Ectodermal cell (in vitro differentiated cells): ENCODE results near the gene GPR21. TPM values are rescaled to one million over a fixed set of nuclear protein-coding genes. Genes with fewer than 3 reads are reported as not detected.

Experiments used
- H3K27ac ChIP-seq: 2 replicates; pipeline ENCODE4 v1.7.0; 2013; ENCODE audit warnings: mild to moderate bottlenecking, low read depth, low read length; ENCODE audit not compliant: insufficient read depth, poor library complexity, severe bottlenecking
- H3K27me3 ChIP-seq: 2 replicates; pipeline ENCODE4 v1.7.0; 2013; ENCODE audit warnings: mild to moderate bottlenecking, low read length; ENCODE audit not compliant: insufficient read depth, control insufficient read depth, poor library complexity, severe bottlenecking
- H3K36me3 ChIP-seq: one replicate; pipeline ENCODE4 v1.7.0; 2013; ENCODE audit warnings: low read length; ENCODE audit not compliant: control insufficient read depth, insufficient read depth
- H3K4me1 ChIP-seq: one replicate; pipeline ENCODE4 v1.7.0; 2013; ENCODE audit warnings: low read length; ENCODE audit not compliant: control insufficient read depth, insufficient read depth
- H3K4me3 ChIP-seq: 2 replicates; pipeline ENCODE4 v1.7.0; 2013; ENCODE audit warnings: low read depth, low read length, control low read depth; ENCODE audit not compliant: insufficient read depth
- H3K9me3 ChIP-seq: 2 replicates; pipeline ENCODE4 v1.7.0; 2013; ENCODE audit warnings: mild to moderate bottlenecking, low read length, moderate library complexity; ENCODE audit not compliant: control insufficient read depth
- WGBS, 2 experiments: methylation state at CpG; one replicate each; pipeline ENCODE4 v1.1.7; 2013; ENCODE audit warnings: missing lambda C conversion rate in 2 of 2; 5-methylcytosine and 5-hydroxymethylcytosine counted together
- polyA plus RNA-seq, 4 experiments: library from polyadenylated mRNA; stranded (reverse); fragments of 50-300 nt; gene quantifications; one replicate each; pipeline ENCODE4 v1.2.3, GENCODE V29; 2013

GPR21 gene
- not detected for polyA plus RNA-seq (2013, experiment 1 of 4)
- not detected for polyA plus RNA-seq (2013, experiment 2 of 4)
- polyA plus RNA-seq (2013, experiment 3 of 4): not detected
- 0.32 TPM for polyA plus RNA-seq (2013, experiment 4 of 4)

DNA sequence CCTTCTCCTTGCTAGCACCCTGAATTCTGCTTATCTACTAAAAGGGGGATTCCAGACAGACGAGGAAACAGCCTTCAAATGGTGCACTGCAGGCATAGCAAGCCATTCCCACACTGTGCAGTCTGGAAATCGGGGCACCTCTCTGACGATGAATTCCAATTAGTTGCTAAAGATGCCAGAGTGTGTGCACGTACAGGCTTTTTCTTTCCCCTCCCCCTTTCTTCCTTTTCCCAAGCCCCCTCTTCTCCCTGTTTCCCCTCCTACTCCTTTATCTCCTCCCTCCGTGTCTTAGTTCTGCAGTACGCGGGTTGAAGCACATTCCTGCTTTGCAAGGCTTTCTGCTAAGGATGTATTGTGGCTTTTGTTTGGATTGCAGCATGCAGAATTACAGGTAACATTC is at the start of gene GPR21:
Gene GPR21 (plus strand): TSS at position 316 of the 400 bp plus-strand sequence. CDS start 900 bp downstream, outside the sequence.
- H3K4me1 ChIP-seq: peaks cover 6% of the 10 kb centered on the region
- no peak within 1 kb of the TSS for H3K27ac ChIP-seq
- no peaks in the 10 kb centered on the region for H3K27me3 ChIP-seq
- H3K4me3 ChIP-seq: no peak within 1 kb of the TSS
- no peaks in the 10 kb centered on the region for H3K36me3 ChIP-seq
- no peaks in the 10 kb centered on the region for H3K9me3 ChIP-seq
- 44 to 47% methylated on average over 7 of the region's 7 CpGs for WGBS, 2 experiments

DNA sequence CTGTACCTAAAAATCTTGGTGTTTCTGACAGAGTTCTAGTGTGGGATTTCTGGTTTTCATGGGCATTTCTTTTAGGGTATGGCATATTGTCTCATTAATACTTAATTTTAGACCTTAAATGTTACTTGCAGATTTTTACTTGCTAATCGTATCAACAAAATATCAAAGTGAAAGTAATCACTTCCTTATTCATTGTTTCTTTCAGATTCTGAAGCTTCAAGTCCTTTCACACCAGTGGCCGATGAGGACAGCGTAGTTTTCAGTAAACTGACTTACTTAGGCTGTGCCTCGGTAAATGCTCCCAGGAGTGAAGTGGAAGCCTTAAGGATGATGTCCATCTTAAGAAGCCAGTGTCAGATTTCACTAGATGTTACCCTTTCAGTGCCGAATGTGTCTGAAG is 47.5 kb upstream of the GPR21 start:
- Histone ChIP-seq H3K4me1 (no peaks in the 10 kb centered on the region), H3K36me3 (peaks cover 9% of the 10 kb centered on the region), H3K27me3 (no peaks in the 10 kb centered on the region), H3K9me3 (no peaks in the 10 kb centered on the region), H3K27ac (no peak overlapping the region), H3K4me3 (no peak overlapping the region)
- WGBS, 2 experiments: 88 to 91% methylated on average over 5 of the region's 5 CpGs

DNA sequence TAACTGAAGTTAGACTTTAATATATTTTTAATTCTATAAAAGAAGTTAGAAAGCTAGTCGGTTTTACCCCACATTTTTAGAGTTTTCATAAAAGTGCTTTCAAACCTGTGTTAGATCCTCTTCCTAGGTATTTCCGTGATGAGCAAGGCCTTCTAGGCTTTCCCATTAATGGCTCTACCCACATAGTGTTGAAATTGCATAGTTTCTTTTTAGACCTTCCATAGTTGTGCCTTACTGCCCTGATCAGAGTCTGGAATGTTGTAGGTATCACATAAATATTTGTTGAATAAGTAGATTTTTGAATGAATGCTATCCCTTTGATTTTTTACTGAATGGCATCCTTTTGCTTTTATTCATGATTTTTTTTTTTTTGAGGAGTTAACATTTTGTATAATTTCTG is 45.3 kb upstream of the GPR21 start:
- no peaks in the 10 kb centered on the region for H3K4me1 ChIP-seq
- H3K4me3 ChIP-seq: no peak overlapping the region
- H3K36me3 ChIP-seq: peaks cover 9% of the 10 kb centered on the region
- H3K27ac ChIP-seq: no peak overlapping the region
- no peaks in the 10 kb centered on the region for H3K27me3 ChIP-seq
- WGBS, 2 experiments: 71 to 100% methylated on average over 2 of the region's 2 CpGs
- no peaks in the 10 kb centered on the region for H3K9me3 ChIP-seq

GRCh38 chr9:122988920-122989621 is 44.4 kb upstream of the GPR21 start:
- peaks cover 9% of the 10 kb centered on the region for H3K36me3 ChIP-seq
- no peaks in the 10 kb centered on the region for H3K27me3 ChIP-seq
- no peak overlapping the region for H3K27ac ChIP-seq
- WGBS, 2 experiments: 95 to 98% methylated on average over 3 to 6 of the region's 8 CpGs
- H3K4me1 ChIP-seq: no peaks in the 10 kb centered on the region
- H3K9me3 ChIP-seq: no peaks in the 10 kb centered on the region
- no peak overlapping the region for H3K4me3 ChIP-seq

GRCh38 chr9:122991370-122991830 is 42.1 kb upstream of the GPR21 start:
- peaks cover 4% of the 10 kb centered on the region for H3K36me3 ChIP-seq
- H3K4me3 ChIP-seq: no peak overlapping the region
- no peaks in the 10 kb centered on the region for H3K4me1 ChIP-seq
- H3K27ac ChIP-seq: no peak overlapping the region
- H3K9me3 ChIP-seq: no peaks in the 10 kb centered on the region
- WGBS, 2 experiments: 92 to 95% methylated on average over 4 of the region's 4 CpGs
- no peaks in the 10 kb centered on the region for H3K27me3 ChIP-seq

GRCh38 chr9:122996586-122996985 is 36.9 kb upstream of the GPR21 start:
- Histone ChIP-seq H3K4me1 (no peaks in the 10 kb centered on the region), H3K36me3 (peaks cover 16% of the 10 kb centered on the region), H3K27ac (no peak overlapping the region), H3K27me3 (no peaks in the 10 kb centered on the region), H3K4me3 (no peak overlapping the region), H3K9me3 (no peaks in the 10 kb centered on the region)
- no CpG with 5 or more reads among the region's 1 CpG for WGBS, 2 experiments

- Histone ChIP-seq H3K36me3 (peaks cover 16% of the 10 kb centered on the region), H3K27me3 (no peaks in the 10 kb centered on the region), H3K9me3 (no peaks in the 10 kb centered on the region), H3K27ac (no peak overlapping the region), H3K4me1 (no peaks in the 10 kb centered on the region), H3K4me3 (no peak overlapping the region)
- WGBS, 2 experiments: 95 to 100% methylated on average over 4 of the region's 5 CpGs
These were observed 35.0 kb upstream of the GPR21 start for GRCh38 chr9:122998448-122998847.

- no peak overlapping the region for H3K4me3 ChIP-seq
- H3K27me3 ChIP-seq: no peaks in the 10 kb centered on the region
- peaks cover 21% of the 10 kb centered on the region for H3K36me3 ChIP-seq
- WGBS, 2 experiments: 91 to 98% methylated on average over 1 of the region's 1 CpG
- no peak overlapping the region for H3K27ac ChIP-seq
- H3K9me3 ChIP-seq: no peaks in the 10 kb centered on the region
- no peaks in the 10 kb centered on the region for H3K4me1 ChIP-seq
These were observed 32.9 kb upstream of the GPR21 start for GRCh38 chr9:123000371-123001068.

DNA sequence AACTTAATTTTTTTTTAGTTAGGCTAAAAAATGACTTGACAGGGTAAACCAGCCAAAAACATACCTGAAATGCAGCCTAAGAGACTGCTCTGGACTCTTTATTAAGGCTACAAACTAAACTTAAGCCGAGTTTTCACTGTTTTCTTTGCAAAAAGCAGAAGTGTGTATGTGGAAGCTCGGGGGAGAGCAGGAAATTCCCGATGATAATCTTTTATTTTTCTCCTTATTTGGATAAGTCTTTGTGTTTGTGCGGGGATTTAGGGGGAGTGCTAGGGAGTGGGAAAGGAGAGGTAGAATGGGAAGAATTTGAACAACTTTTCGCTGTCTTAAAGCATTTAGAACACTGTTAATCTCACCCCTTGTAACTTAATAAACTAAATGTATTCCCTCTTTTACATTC is 30.7 kb upstream of the GPR21 start:
- Histone ChIP-seq H3K27me3 (no peaks in the 10 kb centered on the region), H3K9me3 (no peaks in the 10 kb centered on the region), H3K27ac (no peak overlapping the region), H3K36me3 (peaks cover 19% of the 10 kb centered on the region), H3K4me3 (no peak overlapping the region), H3K4me1 (no peaks in the 10 kb centered on the region)
- WGBS, 2 experiments: 80 to 87% methylated on average over 5 of the region's 5 CpGs

- Histone ChIP-seq H3K9me3 (no peaks in the 10 kb centered on the region), H3K4me1 (no peaks in the 10 kb centered on the region), H3K27ac (no peak overlapping the region), H3K27me3 (no peaks in the 10 kb centered on the region), H3K4me3 (no peak overlapping the region), H3K36me3 (peaks cover 14% of the 10 kb centered on the region)
- WGBS, 2 experiments: no CpG with 5 or more reads among the region's 2 CpGs
These were observed 30.0 kb upstream of the GPR21 start for GRCh38 chr9:123003466-123003865.
